C4-2B (cell line): Measurements from ENCODE around the gene KIR3DL1.
"Not testable (repeated sequence)": the region's sequence is repeated elsewhere in the genome, so short reads cannot be mapped to it uniquely, and the experiment has no call there.

Experiments used
- ZFX ChIP-seq: fragments of 450-650 bp; IDR thresholded peaks from 2 replicates; pipeline ENCODE4 v1.6.1; 2017
- TF ChIP-seq, protein P1 (sequence below): fragments of 450-650 bp; conservative IDR thresholded peaks from 2 replicates; pipeline ENCODE4 v1.5.1; 2017; ENCODE audit warnings: mild to moderate bottlenecking

GRCh38 chr19:54770511-54770910 lies 45.8 kb upstream of the KIR3DL1 start:
- TF ChIP-seq, protein P1, sequence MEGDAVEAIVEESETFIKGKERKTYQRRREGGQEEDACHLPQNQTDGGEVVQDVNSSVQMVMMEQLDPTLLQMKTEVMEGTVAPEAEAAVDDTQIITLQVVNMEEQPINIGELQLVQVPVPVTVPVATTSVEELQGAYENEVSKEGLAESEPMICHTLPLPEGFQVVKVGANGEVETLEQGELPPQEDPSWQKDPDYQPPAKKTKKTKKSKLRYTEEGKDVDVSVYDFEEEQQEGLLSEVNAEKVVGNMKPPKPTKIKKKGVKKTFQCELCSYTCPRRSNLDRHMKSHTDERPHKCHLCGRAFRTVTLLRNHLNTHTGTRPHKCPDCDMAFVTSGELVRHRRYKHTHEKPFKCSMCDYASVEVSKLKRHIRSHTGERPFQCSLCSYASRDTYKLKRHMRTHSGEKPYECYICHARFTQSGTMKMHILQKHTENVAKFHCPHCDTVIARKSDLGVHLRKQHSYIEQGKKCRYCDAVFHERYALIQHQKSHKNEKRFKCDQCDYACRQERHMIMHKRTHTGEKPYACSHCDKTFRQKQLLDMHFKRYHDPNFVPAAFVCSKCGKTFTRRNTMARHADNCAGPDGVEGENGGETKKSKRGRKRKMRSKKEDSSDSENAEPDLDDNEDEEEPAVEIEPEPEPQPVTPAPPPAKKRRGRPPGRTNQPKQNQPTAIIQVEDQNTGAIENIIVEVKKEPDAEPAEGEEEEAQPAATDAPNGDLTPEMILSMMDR: not testable (repeated sequence)
- TF ChIP-seq ZFX: not testable (repeated sequence)
